GM23338 (cell line): ENCODE measurements around the gene RPRD1A. TPM values are rescaled to one million over a fixed set of nuclear protein-coding genes. Genes with fewer than 3 reads are reported as not detected.

Experiments
- ATAC-seq: fragments of 200-7000 bp; cut with Tn5 transposase; 3 replicates; pipeline ENCODE4 v1.9.1; 2020
- DNase-seq: peaks from one replicate; pipeline ENCODE4 v3.0.0-alpha.2; 2015; ENCODE audit warnings: low spot score
- H2AFZ ChIP-seq: fragments of 200-600 bp; sonication (generic); 2 replicates; pipeline ENCODE4 v1.8.0; 2016; ENCODE audit warnings: antibody characterized with exemption, mild to moderate bottlenecking, moderate library complexity
- H3F3A ChIP-seq: fragments of 200-600 bp; sonication (generic); replicated peaks from 2 replicates; pipeline ENCODE4 v1.8.0; 2017; ENCODE audit warnings: antibody characterized with exemption, mixed run types, low read depth
- H3K27ac ChIP-seq: fragments of 200-600 bp; sonication (generic); 2 replicates; pipeline ENCODE4 v1.6.1; 2016; ENCODE audit warnings: low read depth
- H3K27me3 ChIP-seq: fragments of 200-600 bp; sonication (generic); 2 replicates; pipeline ENCODE4 v1.8.0; 2016; ENCODE audit warnings: mild to moderate bottlenecking, mixed run types, moderate library complexity; ENCODE audit not compliant: insufficient read depth
- H3K36me3 ChIP-seq: fragments of 200-600 bp; sonication (generic); 2 replicates; pipeline ENCODE4 v1.8.0; 2016; ENCODE audit warnings: mild to moderate bottlenecking; ENCODE audit not compliant: insufficient read depth
- H3K4me1 ChIP-seq: fragments of 200-600 bp; sonication (generic); 2 replicates; pipeline ENCODE4 v1.8.0; 2016; ENCODE audit warnings: mild to moderate bottlenecking, moderate library complexity; ENCODE audit not compliant: insufficient read depth
- H3K4me2 ChIP-seq: fragments of 200-600 bp; sonication (generic); 2 replicates; pipeline ENCODE4 v1.7.1; 2017; ENCODE audit warnings: mixed run types
- H3K4me3 ChIP-seq: fragments of 200-600 bp; sonication (generic); 2 replicates; pipeline ENCODE4 v1.6.1; 2016; ENCODE audit warnings: mixed run types
- H3K79me2 ChIP-seq: fragments of 200-600 bp; sonication (generic); replicated peaks from 2 replicates; pipeline ENCODE4 v1.8.0; 2017; ENCODE audit warnings: mild to moderate bottlenecking; ENCODE audit not compliant: insufficient read depth
- H3K9me2 ChIP-seq: fragments of 200-600 bp; sonication (generic); 2 replicates; pipeline ENCODE4 v1.8.0; 2017; ENCODE audit not compliant: insufficient read depth
- H4K20me1 ChIP-seq: fragments of 200-600 bp; sonication (generic); replicated peaks from 2 replicates; pipeline ENCODE4 v1.8.0; 2017; ENCODE audit warnings: mild to moderate bottlenecking; ENCODE audit not compliant: insufficient read depth
- H3K27ac Mint-ChIP-seq: 2 replicates; pipeline ENCODE4 v1.8.0; 2020; ENCODE audit warnings: inconsistent platforms, mild to moderate bottlenecking, moderate library complexity, mixed read lengths
- H3K27me3 Mint-ChIP-seq: 3 replicates; pipeline ENCODE4 v1.8.0; 2022; ENCODE audit warnings: low read depth, mild to moderate bottlenecking, moderate library complexity, mixed read lengths, inconsistent platforms; ENCODE audit not compliant: insufficient read depth, poor library complexity
- H3K36me3 Mint-ChIP-seq: 3 replicates; pipeline ENCODE4 v1.8.0; 2021; ENCODE audit warnings: low read depth, mild to moderate bottlenecking, inconsistent platforms, moderate library complexity, mixed read lengths
- H3K4me1 Mint-ChIP-seq: 3 replicates; pipeline ENCODE4 v1.8.0; 2020; ENCODE audit warnings: mild to moderate bottlenecking, inconsistent platforms, mixed read lengths
- H3K4me3 Mint-ChIP-seq: 3 replicates; pipeline ENCODE4 v1.8.0; 2021; ENCODE audit warnings: moderate library complexity, mild to moderate bottlenecking, inconsistent platforms, mixed read lengths
- H3K9me3 Mint-ChIP-seq: 3 replicates; pipeline ENCODE4 v1.8.0; 2020; ENCODE audit warnings: moderate library complexity, mild to moderate bottlenecking, inconsistent platforms, mixed read lengths
- CREB1 ChIP-seq: fragments of 250-450 bp; sonication (Bioruptor Pico); IDR thresholded peaks from 2 replicates; pipeline ENCODE4 v1.5.0; 2020; ENCODE audit warnings: low read depth, mild to moderate bottlenecking, moderate library complexity
- CTCF ChIP-seq, 2 experiments: fragments of 200-600 bp in 1 of 2; sonication (generic) in 1 of 2; conservative IDR thresholded peaks; 2 replicates each; pipeline versions ENCODE4 v1.5.1 to v1.6.1; 2016 to 2017; ENCODE audit warnings: antibody characterized with exemption in 2 of 2, low read depth in 2 of 2, mild to moderate bottlenecking in 2 of 2, moderate library complexity in 1 of 2
- ETS1 ChIP-seq: IDR thresholded peaks from 2 replicates; pipeline ENCODE4 v1.6.1; 2016; ENCODE audit warnings: antibody characterized with exemption
- EZH2 ChIP-seq: fragments of 200-600 bp; sonication (generic); IDR thresholded peaks from one replicate; pipeline ENCODE4 v1.8.0; 2017; ENCODE audit warnings: antibody characterized with exemption, mild to moderate bottlenecking, low read depth; ENCODE audit not compliant: unreplicated experiment
- EZH2phosphoT487 ChIP-seq: fragments of 200-600 bp; sonication (generic); IDR thresholded peaks from one replicate; pipeline ENCODE4 v1.8.1; 2018; ENCODE audit warnings: antibody characterized with exemption; ENCODE audit not compliant: unreplicated experiment
- JUNB ChIP-seq: IDR thresholded peaks from one replicate; pipeline ENCODE4 v1.6.1; 2016; ENCODE audit warnings: antibody characterized with exemption; ENCODE audit not compliant: unreplicated experiment
- NANOG ChIP-seq: IDR thresholded peaks from 2 replicates; pipeline ENCODE4 v1.6.1; 2016; ENCODE audit warnings: antibody characterized with exemption, borderline replicate concordance
- POLR2AphosphoS5 ChIP-seq: IDR thresholded peaks from 2 replicates; pipeline ENCODE4 v1.6.1; 2016; ENCODE audit warnings: antibody characterized with exemption, low read depth
- REST ChIP-seq: IDR thresholded peaks from one replicate; pipeline ENCODE4 v1.6.1; 2018; ENCODE audit warnings: antibody characterized with exemption; ENCODE audit not compliant: unreplicated experiment
- STAT1 ChIP-seq: IDR thresholded peaks from one replicate; pipeline ENCODE4 v1.6.1; 2016; ENCODE audit warnings: antibody characterized with exemption; ENCODE audit not compliant: unreplicated experiment
- ZNF114 ChIP-seq: fragments of 250-450 bp; sonication (Bioruptor Pico); IDR thresholded peaks from 2 replicates; pipeline ENCODE4 v1.5.0; 2020; ENCODE audit warnings: mild to moderate bottlenecking, moderate library complexity
- ZNF331 ChIP-seq: fragments of 250-450 bp; sonication (Bioruptor Pico); IDR thresholded peaks from 2 replicates; pipeline ENCODE4 v1.5.0; 2020; ENCODE audit warnings: low read depth, mild to moderate bottlenecking, moderate library complexity
- ZNF462 ChIP-seq: fragments of 250-450 bp; sonication (Bioruptor Pico); IDR thresholded peaks from 2 replicates; pipeline ENCODE4 v1.5.0; 2020; ENCODE audit warnings: mild to moderate bottlenecking, moderate library complexity
- polyA plus RNA-seq: library from polyadenylated mRNA; unstranded; fragments of >200 nt; fragmentation: Nextera tagmentation; extraction: Ambion mirVana; gene quantifications from 2 replicates; pipeline ENCODE4 v1.2.1, GENCODE V29; 2016
- total RNA-seq: library from RNA; depleted of rRNA; stranded (reverse); fragments of >200 nt; shearing (Covaris generic); gene quantifications from 2 replicates; pipeline ENCODE4 v1.2.3, GENCODE V29; 2014

RPRD1A gene
- total and polyA plus RNA-seq, 2 experiments from 2014 or later = 67.9 to 157 TPM

- Histone ChIP-seq H3K27me3 (no peaks in the 10 kb centered on the region), H3K36me3 (no peaks in the 10 kb centered on the region; the same call in 1 of the 2 replicates), H3K27ac (no peak overlapping the region), H3K4me3 (no peak overlapping the region), H3K79me2 (no peaks in the 10 kb centered on the region), H3F3A (no peaks in the 10 kb centered on the region), H2AFZ (no peak overlapping the region), H3K4me2 (no peak overlapping the region), H3K4me1 (no peaks in the 10 kb centered on the region), H4K20me1 (no peaks in the 10 kb centered on the region), H3K9me2 (no peaks in the 10 kb centered on the region)
- Mint-ChIP-seq H3K4me1 (no peaks in the 10 kb centered on the region), H3K4me3 (no peak overlapping the region), H3K27ac (no peak overlapping the region), H3K36me3 (no peaks in the 10 kb centered on the region), H3K9me3 (no peaks in the 10 kb centered on the region), H3K27me3 (peaks cover 3% of the 10 kb centered on the region)
- DNase-seq (no peak), ATAC-seq (no peak)
- no peak for TF ChIP-seq POLR2AphosphoS5
- TF ChIP-seq REST = no peak
- TF ChIP-seq CREB1 (CRISPR knock-in tag) = no peak
- TF ChIP-seq ZNF114 (CRISPR knock-in tag) = no peak
- no peak for TF ChIP-seq ZNF462 (CRISPR knock-in tag)
- no peak for TF ChIP-seq NANOG
- no peak for TF ChIP-seq ZNF331 (CRISPR knock-in tag)
- TF ChIP-seq ETS1 = no peak
- TF ChIP-seq STAT1 = no peak
- TF ChIP-seq EZH2phosphoT487 = no peak
- TF ChIP-seq JUNB = no peak
- no peak for TF ChIP-seq CTCF (conservative IDR thresholded peaks at IDR 0.05; ENCODE audit: low read depth in 2 of 2)
- TF ChIP-seq EZH2 = no peak
Measured at GRCh38 chr18:35993013-35993412, 74.3 kb downstream of the RPRD1A start.
